ENCODE measurements around the gene RPP40.
A peak's percentile ranks its signal among the peaks of the same experiment; 100 is the strongest.
"Not testable (repeated sequence)": the region's sequence is repeated elsewhere in the genome, so short reads cannot be mapped to it uniquely, and the experiment has no call there.

Gene RPP40

GRCh38 chr6:5014072-5014561, 10.3 kb upstream of the RPP40 start:
- DNase-seq = no peak

- DNase-seq = no peak
These were observed 8.7 kb upstream of the RPP40 start for GRCh38 chr6:5012519-5012918.

- DNase-seq = no peak
These were observed 7.5 kb upstream of the RPP40 start for GRCh38 chr6:5011346-5011745.

GRCh38 chr6:5007531-5007930, 3.7 kb upstream of the RPP40 start:
- DNase-seq = no peak

- DNase-seq = no peak
These were observed 2.4 kb upstream of the RPP40 start for GRCh38 chr6:5006222-5006621.

GRCh38 chr6:5005038-5005433, 1.2 kb upstream of the RPP40 start:
- DNase-seq = not testable (repeated sequence)

GRCh38 chr6:5004373-5005037, 668 bp upstream of the RPP40 start:
- no peak for DNase-seq

GRCh38 chr6:4999586-4999985, 4.3 kb downstream of the RPP40 start:
- DNase-seq = no peak

GRCh38 chr6:4997862-4998261, 6.0 kb downstream of the RPP40 start:
- no peak for DNase-seq

- peak in 1 of 14 donors; percentile 74 for DNase-seq
These were observed 9.1 kb downstream of the RPP40 start for GRCh38 chr6:4994741-4995140.

- no peak for DNase-seq
These were observed 16.4 kb downstream of the RPP40 start for GRCh38 chr6:4987432-4987831.

GRCh38 chr6:4986999-4987398, 16.8 kb downstream of the RPP40 start:
- DNase-seq = no peak

GRCh38 chr6:4983322-4983721, 20.5 kb downstream of the RPP40 start:
- DNase-seq = no peak

GRCh38 chr6:4981761-4982160, 22.1 kb downstream of the RPP40 start:
- no peak for DNase-seq

- DNase-seq = no peak
These were observed 24.4 kb downstream of the RPP40 start for GRCh38 chr6:4979426-4979825.

- DNase-seq = no peak
These were observed 26.4 kb downstream of the RPP40 start for GRCh38 chr6:4977468-4977867.

GRCh38 chr6:4975506-4975905, 28.3 kb downstream of the RPP40 start:
- DNase-seq = no peak

GRCh38 chr6:4974962-4975361, 28.9 kb downstream of the RPP40 start:
- DNase-seq = no peak

GRCh38 chr6:4973982-4974745, 29.7 kb downstream of the RPP40 start:
- peak in 6 of 14 donors; percentile 5 to 30 (median 12) for DNase-seq

GRCh38 chr6:4973415-4973814, 30.4 kb downstream of the RPP40 start:
- no peak for DNase-seq

GRCh38 chr6:4972438-4972837, 31.4 kb downstream of the RPP40 start:
- DNase-seq = no peak

- DNase-seq = no peak
These were observed 32.0 kb downstream of the RPP40 start for GRCh38 chr6:4971851-4972250.

GRCh38 chr6:4970739-4971395, 33.0 kb downstream of the RPP40 start:
- DNase-seq = peak in 1 of 14 donors; percentile 23

Measured in C1 segment of cervical spinal cord (tissue), 14 donors.